Measurements from ENCODE around the gene ANK3.

Gene ANK3

GRCh38 chr10:60206735-60207134 is 182.9 kb downstream of the ANK3 start:
- no peak for DNase-seq (ENCODE audit: low read depth)
- TF ChIP-seq MYC (IDR thresholded peaks at IDR 0.05; ENCODE audit: low read depth, low read length) (no peak), MAX (IDR thresholded peaks at IDR 0.05; ENCODE audit: low read depth, low read length) (no peak), POLR2A (IDR thresholded peaks at IDR 0.05; ENCODE audit: extremely low read depth, insufficient read length) (no peak), CTCF (IDR thresholded peaks at IDR 0.05; ENCODE audit: low read depth, low read length) (no peak)

GRCh38 chr10:60205741-60206140 is 183.9 kb downstream of the ANK3 start:
- no peak overlapping the region for H3K4me3 ChIP-seq (ENCODE audit: low read depth, low read length)
- TF ChIP-seq MAX (IDR thresholded peaks at IDR 0.05; ENCODE audit: low read depth, low read length) (no peak), POLR2A (IDR thresholded peaks at IDR 0.05; ENCODE audit: extremely low read depth, insufficient read length) (no peak), CTCF (IDR thresholded peaks at IDR 0.05; ENCODE audit: low read depth, low read length) (no peak)
- no peak for DNase-seq (ENCODE audit: low read depth)

More at GRCh38 chr10:60206735-60207134, 182.9 kb downstream of the ANK3 start:
- no peak overlapping the region for H3K4me3 ChIP-seq (ENCODE audit: low read depth, low read length)

- TF ChIP-seq MYC (IDR thresholded peaks at IDR 0.05; ENCODE audit: low read depth, low read length) (no peak), POLR2A (IDR thresholded peaks at IDR 0.05; ENCODE audit: extremely low read depth, insufficient read length) (no peak), CTCF (IDR thresholded peaks at IDR 0.05; ENCODE audit: low read depth, low read length) (peak; percentile 74), MAX (IDR thresholded peaks at IDR 0.05; ENCODE audit: low read depth, low read length) (no peak)
- no peak overlapping the region for H3K4me3 ChIP-seq (ENCODE audit: low read depth, low read length)
- DNase-seq (ENCODE audit: low read depth): peak; percentile 44
These were observed 185.6 kb downstream of the ANK3 start for GRCh38 chr10:60203993-60204618.

- no peak for DNase-seq (ENCODE audit: low read depth)
- no peak for TF ChIP-seq MAX (IDR thresholded peaks at IDR 0.05; ENCODE audit: low read depth, low read length)
- TF ChIP-seq CTCF (IDR thresholded peaks at IDR 0.05; ENCODE audit: low read depth, low read length): no peak
- no peak for TF ChIP-seq MYC (IDR thresholded peaks at IDR 0.05; ENCODE audit: low read depth, low read length)
- no peak for TF ChIP-seq POLR2A (IDR thresholded peaks at IDR 0.05; ENCODE audit: extremely low read depth, insufficient read length)
- H3K4me3 ChIP-seq (ENCODE audit: low read depth, low read length): no peak overlapping the region
These were observed 189.0 kb downstream of the ANK3 start for GRCh38 chr10:60200682-60201053.

- TF ChIP-seq MAX (IDR thresholded peaks at IDR 0.05; ENCODE audit: low read depth, low read length) (no peak), MYC (IDR thresholded peaks at IDR 0.05; ENCODE audit: low read depth, low read length) (no peak), CTCF (IDR thresholded peaks at IDR 0.05; ENCODE audit: low read depth, low read length) (no peak), POLR2A (IDR thresholded peaks at IDR 0.05; ENCODE audit: extremely low read depth, insufficient read length) (no peak)
- no peak overlapping the region for H3K4me3 ChIP-seq (ENCODE audit: low read depth, low read length)
- DNase-seq (ENCODE audit: low read depth): no peak
These were observed 189.5 kb downstream of the ANK3 start for GRCh38 chr10:60200012-60200681.
